ENCODE results near the gene PLA2G3. TPM values are rescaled to one million over a fixed set of nuclear protein-coding genes. Genes with fewer than 3 reads are reported as not detected.
A peak's percentile ranks its signal among the peaks of the same experiment; 100 is the strongest.

PLA2G3 gene
- total and polyA plus RNA-seq, 5 donors from 2014 or later = not detected

DNA sequence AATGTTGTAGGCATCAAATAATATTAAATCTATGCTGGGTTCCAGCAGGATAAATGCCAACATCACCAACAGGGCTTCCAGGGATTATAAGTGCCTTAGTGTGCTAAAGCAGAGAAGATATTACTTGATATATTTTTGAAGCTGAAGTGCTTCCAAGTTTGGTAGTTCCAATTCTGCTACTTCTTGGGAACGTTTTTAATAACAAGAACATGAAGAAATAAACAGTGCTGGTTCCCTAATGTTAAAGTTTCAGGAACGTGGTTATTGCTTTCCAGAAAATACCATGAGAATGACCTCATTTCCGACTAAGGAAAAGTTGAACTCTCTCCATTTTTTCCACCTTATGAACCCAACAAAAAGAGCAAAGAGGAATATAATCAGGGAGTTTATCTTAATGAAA, 15.1 kb upstream of the PLA2G3 start:
- Histone ChIP-seq H3K36me3 (ENCODE audit: control insufficient read depth, insufficient read depth, low read length) (no peaks in the 10 kb centered on the region), H3K27ac (ENCODE audit: insufficient read depth, low read length, poor library complexity, severe bottlenecking) (no peak overlapping the region), H3K4me1 (ENCODE audit: control insufficient read depth, insufficient read depth, low read length, poor library complexity, severe bottlenecking) (peaks cover 3% of the 10 kb centered on the region), H3K4me3 (ENCODE audit: low read depth, low read length) (no peak overlapping the region), H3K27me3 (ENCODE audit: control insufficient read depth, insufficient read depth, low read length) (no peaks in the 10 kb centered on the region), H3K9me3 (ENCODE audit: control insufficient read depth in 2 of 2, low read length in 2 of 2) (no peaks in the 10 kb centered on the region)
- Mint-ChIP-seq H3K9me3 (no peaks in the 10 kb centered on the region), H3K27ac (no peak overlapping the region), H3K4me1 (peaks cover 0 to 10% (median 8%) of the 10 kb centered on the region in 4 donors), H3K36me3 (no peaks in the 10 kb centered on the region), H3K27me3 (peaks cover 27% of the 10 kb centered on the region), H3K4me3 (peak overlapping the region in 2 of 4 donors; percentile 54 to 56)
- ATAC-seq (ENCODE audit: low read depth in 2 of 2) (no peak), DNase-seq (no peak)

DNA sequence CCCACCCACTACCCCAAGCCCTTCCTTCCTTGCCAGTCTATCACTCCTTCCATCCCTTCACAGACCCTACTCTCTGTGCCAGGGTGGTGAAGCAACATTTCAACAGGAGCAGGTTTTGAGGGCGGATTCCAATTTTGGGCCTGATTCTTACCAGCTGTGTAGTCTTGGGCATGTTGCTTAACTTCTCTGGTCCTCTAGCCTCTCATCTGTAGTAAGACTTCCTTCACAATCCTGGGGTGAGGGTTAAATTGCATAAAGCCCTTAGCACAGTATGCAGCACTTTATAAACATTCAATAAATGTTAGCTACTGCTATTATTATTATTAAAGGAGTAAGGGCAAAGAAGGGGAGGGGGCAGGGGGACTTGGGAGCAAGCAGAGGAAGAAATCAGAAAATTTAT, 14.7 kb upstream of the PLA2G3 start:
- Histone ChIP-seq H3K9me3 (ENCODE audit: control insufficient read depth in 2 of 2, low read length in 2 of 2) (no peaks in the 10 kb centered on the region), H3K4me3 (ENCODE audit: low read depth, low read length) (no peak overlapping the region), H3K4me1 (ENCODE audit: control insufficient read depth, insufficient read depth, low read length, poor library complexity, severe bottlenecking) (peaks cover 3% of the 10 kb centered on the region), H3K36me3 (ENCODE audit: control insufficient read depth, insufficient read depth, low read length) (no peaks in the 10 kb centered on the region), H3K27ac (ENCODE audit: insufficient read depth, low read length, poor library complexity, severe bottlenecking) (no peak overlapping the region), H3K27me3 (ENCODE audit: control insufficient read depth, insufficient read depth, low read length) (no peaks in the 10 kb centered on the region)
- peaks cover 29% of the 10 kb centered on the region for H3K27me3 Mint-ChIP-seq
- no peaks in the 10 kb centered on the region for H3K36me3 Mint-ChIP-seq
- no peaks in the 10 kb centered on the region for H3K9me3 Mint-ChIP-seq
- no peak overlapping the region for H3K4me3 Mint-ChIP-seq
- ATAC-seq (ENCODE audit: low read depth in 2 of 2) = no peak
- no peak for DNase-seq
- no peak overlapping the region for H3K27ac Mint-ChIP-seq
- peaks cover 0 to 9% (median 6%) of the 10 kb centered on the region in 4 donors for H3K4me1 Mint-ChIP-seq

DNA sequence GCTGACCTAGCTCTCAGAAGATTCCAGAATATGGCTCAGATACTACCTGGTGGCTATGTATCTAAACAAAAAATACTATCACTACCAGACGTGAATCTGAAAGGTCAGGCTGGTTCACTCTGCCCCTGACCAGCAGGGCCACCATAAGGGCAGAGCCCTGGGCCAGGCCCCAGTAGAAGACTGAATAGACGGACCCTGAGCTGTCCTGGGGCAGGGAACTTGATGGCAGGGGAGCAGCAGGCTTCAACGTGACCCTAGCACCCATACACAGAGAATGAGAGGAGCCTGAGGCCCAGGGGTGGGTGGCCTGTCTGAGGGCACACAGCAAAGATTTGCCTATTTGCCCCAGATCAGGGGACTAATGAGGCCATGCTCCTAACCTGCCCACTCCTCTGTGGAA, 13.0 kb upstream of the PLA2G3 start:
- no peaks in the 10 kb centered on the region for H3K36me3 Mint-ChIP-seq
- H3K4me3 Mint-ChIP-seq = no peak overlapping the region
- peaks cover 29% of the 10 kb centered on the region for H3K27me3 Mint-ChIP-seq
- H3K27ac ChIP-seq (ENCODE audit: insufficient read depth, low read length, poor library complexity, severe bottlenecking) = no peak overlapping the region
- no peaks in the 10 kb centered on the region for H3K4me1 Mint-ChIP-seq
- H3K4me3 ChIP-seq (ENCODE audit: low read depth, low read length) = no peak overlapping the region
- H3K9me3 ChIP-seq (ENCODE audit: control insufficient read depth in 2 of 2, low read length in 2 of 2) = no peaks in the 10 kb centered on the region
- peaks cover 0 to 3% (median 0%) of the 10 kb centered on the region in 7 donors for H3K9me3 Mint-ChIP-seq
- DNase-seq (no peak), ATAC-seq (ENCODE audit: low read depth in 2 of 2) (no peak)
- H3K36me3 ChIP-seq (ENCODE audit: control insufficient read depth, insufficient read depth, low read length) = no peaks in the 10 kb centered on the region
- no peaks in the 10 kb centered on the region for H3K4me1 ChIP-seq (ENCODE audit: control insufficient read depth, insufficient read depth, low read length, poor library complexity, severe bottlenecking)
- no peak overlapping the region for H3K27ac Mint-ChIP-seq
- no peaks in the 10 kb centered on the region for H3K27me3 ChIP-seq (ENCODE audit: control insufficient read depth, insufficient read depth, low read length)

GRCh38 chr22:31151872-31152271, 11.6 kb upstream of the PLA2G3 start:
- no peaks in the 10 kb centered on the region for H3K4me1 Mint-ChIP-seq
- DNase-seq (no peak), ATAC-seq (ENCODE audit: low read depth in 2 of 2) (no peak)
- H3K9me3 Mint-ChIP-seq = peaks cover 0 to 3% (median 0%) of the 10 kb centered on the region in 7 donors
- peaks cover 29% of the 10 kb centered on the region for H3K27me3 Mint-ChIP-seq
- H3K27ac ChIP-seq (ENCODE audit: insufficient read depth, low read length, poor library complexity, severe bottlenecking) = no peak overlapping the region
- H3K9me3 ChIP-seq (ENCODE audit: control insufficient read depth in 2 of 2, low read length in 2 of 2) = peaks cover 0 to 5% of the 10 kb centered on the region in 2 experiments
- H3K36me3 Mint-ChIP-seq = no peaks in the 10 kb centered on the region
- no peaks in the 10 kb centered on the region for H3K4me1 ChIP-seq (ENCODE audit: control insufficient read depth, insufficient read depth, low read length, poor library complexity, severe bottlenecking)
- H3K27me3 ChIP-seq (ENCODE audit: control insufficient read depth, insufficient read depth, low read length) = peaks cover 5% of the 10 kb centered on the region
- H3K4me3 ChIP-seq (ENCODE audit: low read depth, low read length) = no peak overlapping the region
- no peak overlapping the region for H3K4me3 Mint-ChIP-seq
- H3K36me3 ChIP-seq (ENCODE audit: control insufficient read depth, insufficient read depth, low read length) = no peaks in the 10 kb centered on the region
- no peak overlapping the region for H3K27ac Mint-ChIP-seq

DNA sequence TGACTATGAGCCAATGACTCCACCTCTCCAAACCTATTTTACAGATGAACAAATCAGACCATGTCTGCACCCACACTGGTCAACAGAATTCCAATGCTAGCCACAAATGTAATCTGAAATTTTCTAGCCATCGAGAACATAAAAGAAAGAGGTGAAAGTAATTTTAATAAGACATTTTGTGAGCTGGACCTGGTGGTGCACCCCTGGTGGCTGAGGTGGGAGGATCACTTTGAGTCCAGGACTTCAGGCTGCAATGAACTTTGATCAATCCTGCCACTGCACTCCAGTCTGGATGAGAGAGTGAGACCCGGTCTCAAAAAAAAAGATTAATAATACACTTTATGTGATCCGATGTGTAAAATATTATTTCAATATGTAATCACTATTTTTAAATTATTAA, 10.3 kb upstream of the PLA2G3 start:
- ATAC-seq (ENCODE audit: low read depth in 2 of 2) (no peak), DNase-seq (no peak)
- H3K36me3 ChIP-seq (ENCODE audit: control insufficient read depth, insufficient read depth, low read length) = no peaks in the 10 kb centered on the region
- peaks cover 0 to 5% of the 10 kb centered on the region in 2 experiments for H3K9me3 ChIP-seq (ENCODE audit: control insufficient read depth in 2 of 2, low read length in 2 of 2)
- no peaks in the 10 kb centered on the region for H3K4me1 ChIP-seq (ENCODE audit: control insufficient read depth, insufficient read depth, low read length, poor library complexity, severe bottlenecking)
- no peak overlapping the region for H3K27ac Mint-ChIP-seq
- H3K27me3 ChIP-seq (ENCODE audit: control insufficient read depth, insufficient read depth, low read length) = peaks cover 5% of the 10 kb centered on the region
- no peak overlapping the region for H3K4me3 ChIP-seq (ENCODE audit: low read depth, low read length)
- peaks cover 0 to 3% (median 0%) of the 10 kb centered on the region in 7 donors for H3K9me3 Mint-ChIP-seq
- peaks cover 24% of the 10 kb centered on the region for H3K27me3 Mint-ChIP-seq
- H3K4me3 Mint-ChIP-seq = no peak overlapping the region
- H3K27ac ChIP-seq (ENCODE audit: insufficient read depth, low read length, poor library complexity, severe bottlenecking) = no peak overlapping the region
- no peaks in the 10 kb centered on the region for H3K36me3 Mint-ChIP-seq
- no peaks in the 10 kb centered on the region for H3K4me1 Mint-ChIP-seq

DNA sequence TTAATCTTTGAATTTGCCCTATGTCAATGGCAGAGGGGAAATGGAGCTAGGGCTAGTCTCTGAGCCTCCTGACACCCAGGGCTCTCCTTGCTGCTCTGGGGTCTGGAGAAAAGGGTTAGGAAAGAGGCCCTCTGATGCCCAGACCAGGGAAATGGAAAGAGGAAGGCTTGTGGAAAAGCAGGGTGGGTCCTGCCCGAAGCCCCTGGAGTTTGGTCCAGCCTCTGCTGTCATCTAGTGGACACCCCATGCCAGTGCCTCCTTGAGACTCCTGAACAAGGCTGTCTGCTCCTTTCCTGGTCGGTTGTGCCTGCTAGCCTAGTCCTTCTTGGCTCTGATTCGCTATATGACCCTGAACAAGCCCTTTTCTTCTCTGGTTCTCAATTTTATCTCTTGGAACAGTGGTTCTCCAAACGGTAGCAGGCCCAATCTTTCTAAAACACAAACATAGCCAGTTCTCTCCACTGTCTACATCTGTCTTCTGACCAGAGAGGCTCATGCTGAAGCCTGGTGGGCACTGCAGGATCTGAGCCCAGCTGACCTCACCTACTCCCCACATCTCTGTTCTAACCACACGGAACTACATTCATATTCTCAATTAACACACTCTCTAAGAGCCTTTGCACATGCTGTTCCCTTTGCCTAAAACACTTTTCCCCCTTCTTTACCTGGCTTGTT, 8.8 kb upstream of the PLA2G3 start:
- peaks cover 0 to 6% (median 2%) of the 10 kb centered on the region in 7 donors for H3K9me3 Mint-ChIP-seq
- no peaks in the 10 kb centered on the region for H3K36me3 Mint-ChIP-seq
- ATAC-seq (ENCODE audit: low read depth in 2 of 2) = no peak
- Histone ChIP-seq H3K9me3 (ENCODE audit: control insufficient read depth in 2 of 2, low read length in 2 of 2) (peaks cover 0 to 5% of the 10 kb centered on the region in 2 experiments), H3K27ac (ENCODE audit: insufficient read depth, low read length, poor library complexity, severe bottlenecking) (no peak overlapping the region), H3K4me1 (ENCODE audit: control insufficient read depth, insufficient read depth, low read length, poor library complexity, severe bottlenecking) (no peaks in the 10 kb centered on the region), H3K27me3 (ENCODE audit: control insufficient read depth, insufficient read depth, low read length) (peaks cover 5% of the 10 kb centered on the region), H3K4me3 (ENCODE audit: low read depth, low read length) (no peak overlapping the region), H3K36me3 (ENCODE audit: control insufficient read depth, insufficient read depth, low read length) (no peaks in the 10 kb centered on the region)
- H3K27me3 Mint-ChIP-seq = peaks cover 22% of the 10 kb centered on the region
- H3K4me3 Mint-ChIP-seq = no peak overlapping the region
- peak overlapping the region in 1 of 3 donors; percentile 33 for H3K27ac Mint-ChIP-seq
- no peaks in the 10 kb centered on the region for H3K4me1 Mint-ChIP-seq
- DNase-seq = peak in 2 of 3 donors; percentile 12 to 40

GRCh38 chr22:31148488-31148887, 8.2 kb upstream of the PLA2G3 start:
- H3K36me3 ChIP-seq (ENCODE audit: control insufficient read depth, insufficient read depth, low read length) = no peaks in the 10 kb centered on the region

GRCh38 chr22:31144223-31144622, 3.9 kb upstream of the PLA2G3 start:
- Histone ChIP-seq H3K9me3 (ENCODE audit: control insufficient read depth in 2 of 2, low read length in 2 of 2) (peaks cover 0 to 5% of the 10 kb centered on the region in 2 experiments), H3K4me1 (ENCODE audit: control insufficient read depth, insufficient read depth, low read length, poor library complexity, severe bottlenecking) (no peaks in the 10 kb centered on the region), H3K27ac (ENCODE audit: insufficient read depth, low read length, poor library complexity, severe bottlenecking) (no peak overlapping the region), H3K27me3 (ENCODE audit: control insufficient read depth, insufficient read depth, low read length) (peaks cover 5% of the 10 kb centered on the region), H3K36me3 (ENCODE audit: control insufficient read depth, insufficient read depth, low read length) (no peaks in the 10 kb centered on the region), H3K4me3 (ENCODE audit: low read depth, low read length) (no peak overlapping the region)
- ATAC-seq (ENCODE audit: low read depth in 2 of 2) (peak in 1 of 2 donors; percentile 57), DNase-seq (peak in 1 of 3 donors; percentile 16)
- H3K36me3 Mint-ChIP-seq = no peaks in the 10 kb centered on the region
- H3K4me1 Mint-ChIP-seq = no peaks in the 10 kb centered on the region
- no peak overlapping the region for H3K4me3 Mint-ChIP-seq
- H3K9me3 Mint-ChIP-seq = peaks cover 0 to 6% (median 2%) of the 10 kb centered on the region in 7 donors
- peaks cover 3% of the 10 kb centered on the region for H3K27me3 Mint-ChIP-seq
- H3K27ac Mint-ChIP-seq = no peak overlapping the region

More at GRCh38 chr22:31148488-31148887, 8.2 kb upstream of the PLA2G3 start:
- H3K4me3 ChIP-seq (ENCODE audit: low read depth, low read length) = no peak overlapping the region
- H3K27me3 Mint-ChIP-seq = peaks cover 22% of the 10 kb centered on the region
- H3K27me3 ChIP-seq (ENCODE audit: control insufficient read depth, insufficient read depth, low read length) = peaks cover 5% of the 10 kb centered on the region
- peaks cover 0 to 6% (median 2%) of the 10 kb centered on the region in 7 donors for H3K9me3 Mint-ChIP-seq
- H3K4me3 Mint-ChIP-seq = no peak overlapping the region
- H3K36me3 Mint-ChIP-seq = no peaks in the 10 kb centered on the region
- H3K27ac ChIP-seq (ENCODE audit: insufficient read depth, low read length, poor library complexity, severe bottlenecking) = no peak overlapping the region
- H3K27ac Mint-ChIP-seq = no peak overlapping the region
- peaks cover 0 to 5% of the 10 kb centered on the region in 2 experiments for H3K9me3 ChIP-seq (ENCODE audit: control insufficient read depth in 2 of 2, low read length in 2 of 2)
- no peaks in the 10 kb centered on the region for H3K4me1 Mint-ChIP-seq
- H3K4me1 ChIP-seq (ENCODE audit: control insufficient read depth, insufficient read depth, low read length, poor library complexity, severe bottlenecking) = no peaks in the 10 kb centered on the region
- ATAC-seq (ENCODE audit: low read depth in 2 of 2) (no peak), DNase-seq (no peak)

Measured in CD4-positive, CD25-positive, alpha-beta regulatory T cell (primary cell).